Mesenchymal stem cell (in vitro differentiated cells and primary cell): ENCODE measurements around the gene COPA.

Experiments
- DNase-seq: peaks from one replicate; pipeline ENCODE4 v3.0.0-alpha.2; 2013
- H2AFZ ChIP-seq: one replicate; pipeline ENCODE4 v1.6.1; 2013; ENCODE audit warnings: low read depth, mild to moderate bottlenecking, control low read depth, inconsistent platforms, low read length, moderate library complexity
- H2AK5ac ChIP-seq: 2 replicates; pipeline ENCODE4 v1.6.1; 2013; ENCODE audit warnings: low read length, moderate library complexity, mild to moderate bottlenecking, inconsistent platforms; ENCODE audit not compliant: severe bottlenecking
- H2BK120ac ChIP-seq: one replicate; pipeline ENCODE4 v1.6.1; 2013; ENCODE audit warnings: low read depth, mild to moderate bottlenecking, inconsistent platforms, low read length, moderate library complexity
- H2BK12ac ChIP-seq, 2 experiments: one replicate each; pipeline ENCODE4 v1.6.1; 2013; ENCODE audit warnings: inconsistent platforms in 2 of 2, low read length in 2 of 2, mild to moderate bottlenecking in 2 of 2, moderate library complexity in 2 of 2, control low read depth in 1 of 2
- H2BK15ac ChIP-seq: one replicate; pipeline ENCODE4 v1.6.1; 2013; ENCODE audit warnings: mild to moderate bottlenecking, low read depth, inconsistent platforms; ENCODE audit not compliant: poor library complexity, severe bottlenecking
- H2BK5ac ChIP-seq: 2 replicates; pipeline ENCODE4 v1.6.1; 2013; ENCODE audit warnings: low read depth, mild to moderate bottlenecking, low read length, control low read depth, inconsistent platforms; ENCODE audit not compliant: poor library complexity, severe bottlenecking
- H3K14ac ChIP-seq, 2 experiments: one replicate each; pipeline ENCODE4 v1.6.1; 2013; ENCODE audit warnings: inconsistent platforms in 2 of 2, low read length in 2 of 2, control low read depth in 1 of 2, mild to moderate bottlenecking in 1 of 2, moderate library complexity in 1 of 2
- H3K18ac ChIP-seq, 2 experiments: one replicate each; pipeline ENCODE4 v1.6.1; 2013; ENCODE audit warnings: inconsistent platforms in 2 of 2, low read length in 2 of 2, control low read depth in 1 of 2, low read depth in 1 of 2, mild to moderate bottlenecking in 1 of 2
- H3K23ac ChIP-seq, 2 experiments: one replicate each; pipeline ENCODE4 v1.6.1; 2013; ENCODE audit warnings: inconsistent platforms in 2 of 2, low read length in 2 of 2, mild to moderate bottlenecking in 2 of 2, moderate library complexity in 2 of 2, control low read depth in 1 of 2
- H3K27ac ChIP-seq: 2 replicates; pipeline ENCODE4 v1.5.1; 2013; ENCODE audit warnings: mild to moderate bottlenecking, moderate library complexity, low read length, control low read depth, inconsistent platforms; ENCODE audit not compliant: poor library complexity, severe bottlenecking
- H3K27me3 ChIP-seq, 2 experiments: 2 replicates each; pipeline versions ENCODE4 v1.6.1 to v1.7.0; 2013; ENCODE audit warnings: low read length in 2 of 2, mild to moderate bottlenecking in 2 of 2, moderate library complexity in 2 of 2, control low read depth in 1 of 2, inconsistent platforms in 1 of 2; ENCODE audit not compliant: control insufficient read depth in 1 of 2, insufficient read depth in 1 of 2
- H3K36me3 ChIP-seq, 2 experiments: 2 replicates each; pipeline versions ENCODE4 v1.6.1 to v1.7.0; 2013; ENCODE audit warnings: low read length in 2 of 2, control low read depth in 1 of 2, inconsistent platforms in 1 of 2, low read depth in 1 of 2, mild to moderate bottlenecking in 1 of 2; ENCODE audit not compliant: insufficient read depth in 2 of 2, control insufficient read depth in 1 of 2
- H3K4ac ChIP-seq, 2 experiments: one replicate each; pipeline ENCODE4 v1.6.1; 2013; ENCODE audit warnings: inconsistent platforms in 2 of 2, low read length in 2 of 2, mild to moderate bottlenecking in 2 of 2, moderate library complexity in 2 of 2, control low read depth in 1 of 2, low read depth in 1 of 2
- H3K4me1 ChIP-seq: 2 replicates; pipeline ENCODE4 v1.6.1; 2013; ENCODE audit warnings: low read depth, low read length, control low read depth; ENCODE audit not compliant: control insufficient read depth, insufficient read depth
- H3K4me2 ChIP-seq: 2 replicates; pipeline ENCODE4 v1.6.1; 2013; ENCODE audit warnings: low read length, mild to moderate bottlenecking, inconsistent platforms; ENCODE audit not compliant: poor library complexity, severe bottlenecking
- H3K4me3 ChIP-seq, 2 experiments: 2 replicates each; pipeline versions ENCODE4 v1.5.1 to v1.7.0; 2013; ENCODE audit warnings: low read length in 2 of 2, mild to moderate bottlenecking in 2 of 2, control low read depth in 1 of 2, low read depth in 1 of 2; ENCODE audit not compliant: insufficient read depth in 1 of 2
- H3K79me1 ChIP-seq: replicated peaks from 2 replicates; pipeline ENCODE4 v1.6.1; 2013; ENCODE audit warnings: mild to moderate bottlenecking, control low read depth, low read length, inconsistent platforms; ENCODE audit not compliant: poor library complexity, severe bottlenecking
- H3K9ac ChIP-seq: 2 replicates; pipeline ENCODE4 v1.7.0; 2013; ENCODE audit warnings: mild to moderate bottlenecking, low read length, moderate library complexity
- H3K9me3 ChIP-seq: 2 replicates; pipeline ENCODE4 v1.7.0; 2013; ENCODE audit warnings: mild to moderate bottlenecking, low read length; ENCODE audit not compliant: control insufficient read depth
- H4K8ac ChIP-seq: one replicate; pipeline ENCODE4 v1.6.1; 2013; ENCODE audit warnings: inconsistent platforms, mild to moderate bottlenecking, low read length, moderate library complexity
- H4K91ac ChIP-seq: one replicate; pipeline ENCODE4 v1.6.1; 2013; ENCODE audit warnings: mild to moderate bottlenecking, low read length, inconsistent platforms
- WGBS: methylation state at CpG from one replicate; pipeline ENCODE4 v1.1.7; 2013; ENCODE audit warnings: mixed read lengths; 5-methylcytosine and 5-hydroxymethylcytosine counted together

Gene COPA

GRCh38 chr1:160247053-160247452 is 96.0 kb downstream of the COPA start:
- Histone ChIP-seq H3K23ac (no peak overlapping the region), H3K4me3 (no peak overlapping the region)
- WGBS: no CpG with 5 or more reads among the region's 1 CpG

GRCh38 chr1:160245434-160245833 is 97.6 kb downstream of the COPA start:
- Histone ChIP-seq H3K18ac (no peak overlapping the region), H2BK15ac (no peak overlapping the region), H3K4ac (no peak overlapping the region), H4K91ac (no peak overlapping the region), H2BK120ac (no peak overlapping the region), H3K36me3 (peaks cover 0 to 44% of the 10 kb centered on the region in 2 experiments), H2BK12ac (no peak overlapping the region), H3K27me3 (no peaks in the 10 kb centered on the region), H3K79me1 (peaks cover 24% of the 10 kb centered on the region), H3K9me3 (no peaks in the 10 kb centered on the region), H3K4me1 (peaks cover 6% of the 10 kb centered on the region), H3K4me2 (no peak overlapping the region), H2AK5ac (no peak overlapping the region), H3K9ac (no peak overlapping the region), H4K8ac (no peak overlapping the region), H3K27ac (no peak overlapping the region), H2BK5ac (no peak overlapping the region), H2AFZ (no peak overlapping the region), H3K23ac (no peak overlapping the region), H3K14ac (no peak overlapping the region), H3K4me3 (no peak overlapping the region)
- DNase-seq: no peak
- no CpG with 5 or more reads among the region's 1 CpG for WGBS

More at GRCh38 chr1:160247053-160247452, 96.0 kb downstream of the COPA start:
- H3K27me3 ChIP-seq: no peaks in the 10 kb centered on the region
- peaks cover 3 to 30% of the 10 kb centered on the region in 2 experiments for H3K36me3 ChIP-seq
- no peak overlapping the region for H2AK5ac ChIP-seq
- no peak overlapping the region for H3K4ac ChIP-seq
- no peak overlapping the region for H4K8ac ChIP-seq
- peaks cover 6% of the 10 kb centered on the region for H3K4me1 ChIP-seq
- no peak overlapping the region for H2BK120ac ChIP-seq
- H3K14ac ChIP-seq: no peak overlapping the region
- no peak overlapping the region for H3K4me2 ChIP-seq
- no peak for DNase-seq
- H3K79me1 ChIP-seq: peaks cover 29% of the 10 kb centered on the region
- H3K9ac ChIP-seq: no peak overlapping the region
- H2BK12ac ChIP-seq: no peak overlapping the region
- H3K18ac ChIP-seq: no peak overlapping the region
- no peak overlapping the region for H4K91ac ChIP-seq
- no peaks in the 10 kb centered on the region for H3K9me3 ChIP-seq
- H2BK15ac ChIP-seq: no peak overlapping the region
- H2BK5ac ChIP-seq: no peak overlapping the region
- H2AFZ ChIP-seq: no peak overlapping the region
- no peak overlapping the region for H3K27ac ChIP-seq

GRCh38 chr1:160244209-160244608 is 98.8 kb downstream of the COPA start:
- Histone ChIP-seq H2BK120ac (no peak overlapping the region), H3K23ac (no peak overlapping the region), H3K27me3 (no peaks in the 10 kb centered on the region), H3K4me2 (no peak overlapping the region), H3K18ac (no peak overlapping the region), H4K8ac (no peak overlapping the region), H3K9ac (no peak overlapping the region), H3K79me1 (peaks cover 31% of the 10 kb centered on the region), H3K4me3 (no peak overlapping the region), H3K9me3 (no peaks in the 10 kb centered on the region), H3K14ac (no peak overlapping the region), H3K36me3 (peaks cover 10 to 53% of the 10 kb centered on the region in 2 experiments), H2AK5ac (no peak overlapping the region), H2BK5ac (no peak overlapping the region), H3K4ac (no peak overlapping the region), H4K91ac (no peak overlapping the region), H2AFZ (no peak overlapping the region), H3K27ac (no peak overlapping the region), H2BK15ac (no peak overlapping the region), H2BK12ac (no peak overlapping the region), H3K4me1 (peaks cover 6% of the 10 kb centered on the region)
- no peak for DNase-seq
- 92% methylated on average over 1 of the region's 1 CpG for WGBS

- Histone ChIP-seq H3K27ac (no peak overlapping the region), H3K4me2 (no peak overlapping the region), H3K4me3 (no peak overlapping the region), H3K36me3 (peaks cover 10 to 57% of the 10 kb centered on the region in 2 experiments), H2BK5ac (no peak overlapping the region), H3K4ac (no peak overlapping the region), H2AFZ (no peak overlapping the region), H3K4me1 (peaks cover 6% of the 10 kb centered on the region), H4K8ac (no peak overlapping the region), H3K9ac (no peak overlapping the region), H2BK12ac (no peak overlapping the region), H3K14ac (no peak overlapping the region), H2BK15ac (no peak overlapping the region), H3K23ac (no peak overlapping the region), H3K18ac (no peak overlapping the region), H3K79me1 (peaks cover 31% of the 10 kb centered on the region), H4K91ac (no peak overlapping the region), H3K9me3 (no peaks in the 10 kb centered on the region), H2BK120ac (no peak overlapping the region), H3K27me3 (no peaks in the 10 kb centered on the region), H2AK5ac (no peak overlapping the region)
- no peak for DNase-seq
Measured at GRCh38 chr1:160243767-160244166, 99.3 kb downstream of the COPA start.
